ENCODE results near the gene ACSS1.

The ACSS1 gene

DNA sequence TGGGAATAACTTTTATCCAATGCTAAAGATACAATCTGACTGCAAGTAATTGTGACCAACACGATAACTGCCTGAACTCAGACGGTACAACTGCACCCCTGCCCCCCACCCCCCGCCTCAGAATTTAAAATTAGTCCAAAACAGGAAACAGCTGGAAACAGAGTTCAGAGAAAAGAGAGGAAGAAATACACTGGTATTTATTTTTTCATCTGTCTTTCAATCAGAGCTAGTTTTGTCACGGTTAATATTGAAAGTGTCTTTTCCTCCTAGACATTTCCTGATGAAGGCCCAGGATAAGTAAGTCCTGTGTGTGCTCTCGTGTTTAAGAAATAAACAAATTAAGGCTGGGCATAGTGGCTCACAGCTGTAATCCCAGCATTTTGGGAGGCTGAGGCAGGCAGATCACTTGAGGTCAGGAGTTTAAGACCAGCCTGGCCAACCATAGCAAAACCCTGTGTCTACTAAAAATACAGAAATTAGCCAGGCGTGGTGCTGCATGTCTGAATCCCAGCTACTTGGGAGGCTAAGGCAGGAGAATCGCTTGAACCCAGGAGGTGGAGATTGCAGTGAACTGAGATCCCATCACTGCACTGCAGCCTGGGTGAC is 21.5 kb downstream of the ACSS1 start:
- DNase-seq (ENCODE audit: extremely low spot score): no peak
- ChIA-PET POLR2A (no interaction called here), CTCF (no interaction called here)
- TF ChIP-seq, protein P1, sequence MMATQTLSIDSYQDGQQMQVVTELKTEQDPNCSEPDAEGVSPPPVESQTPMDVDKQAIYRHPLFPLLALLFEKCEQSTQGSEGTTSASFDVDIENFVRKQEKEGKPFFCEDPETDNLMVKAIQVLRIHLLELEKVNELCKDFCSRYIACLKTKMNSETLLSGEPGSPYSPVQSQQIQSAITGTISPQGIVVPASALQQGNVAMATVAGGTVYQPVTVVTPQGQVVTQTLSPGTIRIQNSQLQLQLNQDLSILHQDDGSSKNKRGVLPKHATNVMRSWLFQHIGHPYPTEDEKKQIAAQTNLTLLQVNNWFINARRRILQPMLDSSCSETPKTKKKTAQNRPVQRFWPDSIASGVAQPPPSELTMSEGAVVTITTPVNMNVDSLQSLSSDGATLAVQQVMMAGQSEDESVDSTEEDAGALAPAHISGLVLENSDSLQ (IDR thresholded peaks at IDR 0.05): no peak
- TF ChIP-seq HDGF (IDR thresholded peaks at IDR 0.05; ENCODE audit: borderline replicate concordance) (no peak), SUZ12 (IDR thresholded peaks at IDR 0.05) (no peak), ELF4 (IDR thresholded peaks at IDR 0.05) (no peak), CTBP1 (IDR thresholded peaks at IDR 0.05; ENCODE audit: borderline replicate concordance) (no peak), FOXK2 (IDR thresholded peaks at IDR 0.05) (no peak)

DNA sequence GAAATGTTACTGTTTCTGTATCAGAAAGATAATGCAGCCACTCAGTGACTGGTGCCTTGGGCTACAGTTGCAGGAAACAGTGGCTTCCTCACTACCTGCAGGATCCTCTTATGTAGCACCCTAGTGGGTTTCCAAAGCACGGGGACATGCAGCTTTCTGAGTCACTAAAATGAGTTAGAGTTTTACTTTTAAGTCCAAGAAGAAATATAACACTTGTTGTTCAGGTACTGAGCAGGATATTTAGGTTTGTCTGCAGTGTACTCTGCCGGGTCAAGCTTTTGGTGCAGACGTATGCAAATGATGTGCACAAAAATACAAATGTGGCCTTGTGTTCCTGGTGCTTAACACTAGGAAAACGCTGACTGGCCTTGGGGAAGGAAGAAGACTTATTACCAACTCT is 22.0 kb downstream of the ACSS1 start:
- POLR2A ChIA-PET: no interaction called here
- CTCF ChIA-PET: no interaction called here
- TF ChIP-seq CTBP1 (IDR thresholded peaks at IDR 0.05; ENCODE audit: borderline replicate concordance) (no peak), LEF1 (IDR thresholded peaks at IDR 0.05; ENCODE audit: borderline replicate concordance) (no peak), FOXM1 (IDR thresholded peaks at IDR 0.05; ENCODE audit: borderline replicate concordance) (no peak), FOXA1 (IDR thresholded peaks at IDR 0.05) (no peak), ZNF384 (IDR thresholded peaks at IDR 0.05) (no peak), SUZ12 (IDR thresholded peaks at IDR 0.05) (no peak), ARNT (IDR thresholded peaks at IDR 0.05) (no peak), BHLHE40 (IDR thresholded peaks at IDR 0.05; ENCODE audit: borderline replicate concordance) (no peak), SP1 (IDR thresholded peaks at IDR 0.05) (no peak), TARDBP (IDR thresholded peaks at IDR 0.05) (no peak)
- TF ChIP-seq, protein P1 (IDR thresholded peaks at IDR 0.05): no peak
- no peak for DNase-seq (ENCODE audit: extremely low spot score)

DNA sequence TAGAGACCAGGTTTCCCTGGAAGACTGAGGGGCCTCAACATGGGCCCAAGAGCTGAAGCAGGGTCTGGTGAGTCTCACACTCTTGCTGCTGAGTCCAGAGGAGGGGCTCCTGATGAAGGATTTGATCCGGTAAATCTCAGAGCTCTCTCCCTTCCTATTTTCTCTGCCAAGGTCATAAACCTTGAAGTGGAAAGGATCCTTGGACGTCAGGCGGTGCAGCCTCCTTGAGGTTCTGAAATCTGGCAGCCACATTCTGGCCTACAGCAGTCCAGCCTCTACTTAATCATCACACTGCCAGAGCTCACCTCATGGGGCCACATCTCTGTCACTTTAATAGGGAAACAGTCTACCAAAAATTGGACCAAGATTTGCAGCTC is 24.0 kb downstream of the ACSS1 start:
- ChIA-PET CTCF (interaction anchor here (1.9 kb wide), 1 partner anchor 10 kb away, joined by 4 read pairs; no protein-coding TSS in a partner anchor), POLR2A (no interaction called here)
- no peak for TF ChIP-seq TARDBP (IDR thresholded peaks at IDR 0.05)
- TF ChIP-seq SUZ12 (IDR thresholded peaks at IDR 0.05): no peak
- no peak for TF ChIP-seq ELF4 (IDR thresholded peaks at IDR 0.05)
- no peak for TF ChIP-seq L3MBTL2 (conservative IDR thresholded peaks at IDR 0.05)
- TF ChIP-seq FOXK2 (IDR thresholded peaks at IDR 0.05): no peak
- TF ChIP-seq FOXA1 (IDR thresholded peaks at IDR 0.05): no peak
- TF ChIP-seq ZNF384 (IDR thresholded peaks at IDR 0.05): no peak
- TF ChIP-seq FOXM1 (IDR thresholded peaks at IDR 0.05; ENCODE audit: borderline replicate concordance): no peak
- no peak for TF ChIP-seq CTBP1 (IDR thresholded peaks at IDR 0.05; ENCODE audit: borderline replicate concordance)
- TF ChIP-seq SP1 (IDR thresholded peaks at IDR 0.05): no peak

DNA sequence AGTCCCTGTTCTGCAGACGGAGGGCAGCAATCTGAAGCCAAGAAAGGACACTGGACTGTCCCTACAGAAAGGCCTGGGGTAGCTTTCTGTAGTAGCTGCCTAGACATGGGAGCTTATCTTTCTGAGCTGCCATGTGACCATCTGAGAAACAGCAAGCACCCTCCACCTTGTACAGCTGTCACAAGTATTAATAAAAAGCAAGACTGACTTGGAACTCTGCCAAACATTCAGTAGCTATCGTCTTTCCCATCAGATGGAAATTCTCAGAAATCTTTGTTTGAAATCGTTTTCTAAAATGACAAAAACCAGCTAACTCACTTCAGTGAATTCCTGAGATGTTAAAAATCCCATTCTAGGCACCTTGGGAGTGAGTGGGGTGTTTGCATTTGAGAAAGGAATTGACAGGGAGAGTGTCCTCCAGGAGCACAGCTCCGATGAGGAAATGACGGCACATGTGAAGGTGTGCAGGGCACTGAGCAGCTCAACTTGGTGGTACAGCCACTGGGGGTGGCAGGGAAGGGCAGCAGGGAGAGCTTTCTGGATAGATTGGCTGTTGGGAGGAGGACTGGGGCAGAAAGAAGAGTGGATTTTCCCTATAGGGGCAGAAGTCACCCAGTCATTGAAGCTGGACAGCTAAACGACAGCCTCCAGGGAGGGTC is 24.5 kb downstream of the ACSS1 start:
- no peak for DNase-seq (ENCODE audit: extremely low spot score)
- TF ChIP-seq LEF1 (IDR thresholded peaks at IDR 0.05; ENCODE audit: borderline replicate concordance) (no peak), FOXK2 (IDR thresholded peaks at IDR 0.05) (no peak), ARNT (IDR thresholded peaks at IDR 0.05) (no peak), L3MBTL2 (conservative IDR thresholded peaks at IDR 0.05) (no peak), BHLHE40 (IDR thresholded peaks at IDR 0.05; ENCODE audit: borderline replicate concordance) (no peak), NFRKB (IDR thresholded peaks at IDR 0.05) (no peak), CTBP1 (IDR thresholded peaks at IDR 0.05; ENCODE audit: borderline replicate concordance) (no peak), HDGF (IDR thresholded peaks at IDR 0.05; ENCODE audit: borderline replicate concordance) (no peak), SP1 (IDR thresholded peaks at IDR 0.05) (no peak), TARDBP (IDR thresholded peaks at IDR 0.05) (no peak), ZNF384 (IDR thresholded peaks at IDR 0.05) (no peak), ELF4 (IDR thresholded peaks at IDR 0.05) (no peak), FOXA1 (IDR thresholded peaks at IDR 0.05) (no peak), SUZ12 (IDR thresholded peaks at IDR 0.05) (no peak), FOXM1 (IDR thresholded peaks at IDR 0.05; ENCODE audit: borderline replicate concordance) (no peak)
- TF ChIP-seq, protein P1 (IDR thresholded peaks at IDR 0.05): no peak
- ChIA-PET CTCF (interaction anchor here (1.9 kb wide), 1 partner anchor 10 kb away, joined by 4 read pairs; no protein-coding TSS in a partner anchor), POLR2A (no interaction called here)

More for the DNA sequence above, 24.0 kb downstream of the ACSS1 start:
- DNase-seq (ENCODE audit: extremely low spot score): no peak

DNA sequence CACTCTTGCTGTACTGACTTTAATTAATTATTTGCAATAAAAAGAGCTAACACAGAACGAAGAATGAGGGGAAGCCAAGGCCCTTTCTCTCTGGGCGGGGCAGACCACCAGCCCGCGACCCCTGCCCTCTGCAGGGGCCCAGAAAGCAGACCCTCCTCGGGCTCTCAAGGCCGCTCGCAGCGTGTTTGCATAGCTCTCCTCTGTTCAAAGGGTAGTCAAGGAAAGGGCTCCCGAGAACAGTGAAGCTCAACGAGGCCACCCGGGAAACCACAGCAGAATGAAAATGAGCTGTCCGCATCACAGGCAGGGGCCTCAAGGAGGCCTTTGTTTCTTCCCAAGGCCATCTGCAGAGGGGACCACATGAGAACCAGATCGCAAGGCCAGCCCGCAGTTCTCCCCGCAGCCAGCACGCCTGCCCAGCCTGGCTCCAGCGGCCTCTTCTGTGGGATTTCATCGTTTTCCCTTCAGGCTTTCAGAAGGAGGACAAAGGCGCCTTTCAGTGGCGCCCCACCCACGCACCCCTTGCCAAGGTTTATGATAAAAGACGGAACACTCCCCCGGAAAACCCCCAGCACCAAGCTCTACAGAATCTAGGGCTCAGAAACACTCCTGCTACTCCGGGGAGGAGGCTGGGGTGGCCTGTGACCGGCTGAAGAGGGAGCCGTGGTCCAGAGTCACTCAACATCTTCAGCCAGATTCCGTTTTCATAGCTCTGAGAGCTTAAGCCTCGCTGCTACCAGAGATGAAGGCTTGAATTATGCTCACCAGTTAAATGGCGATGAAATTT is 25.3 kb downstream of the ACSS1 start:
- ChIA-PET CTCF (interaction anchor here (1.9 kb wide), 1 partner anchor 9 kb away, joined by 4 read pairs; no protein-coding TSS in a partner anchor), POLR2A (no interaction called here)
- TF ChIP-seq FOXA1 (IDR thresholded peaks at IDR 0.05) (no peak), NFRKB (IDR thresholded peaks at IDR 0.05) (no peak), L3MBTL2 (conservative IDR thresholded peaks at IDR 0.05) (no peak), BHLHE40 (IDR thresholded peaks at IDR 0.05; ENCODE audit: borderline replicate concordance) (no peak), SUZ12 (IDR thresholded peaks at IDR 0.05) (no peak), LEF1 (IDR thresholded peaks at IDR 0.05; ENCODE audit: borderline replicate concordance) (no peak), ARNT (IDR thresholded peaks at IDR 0.05) (no peak), FOXK2 (IDR thresholded peaks at IDR 0.05) (no peak)
- TF ChIP-seq, protein P1 (IDR thresholded peaks at IDR 0.05): no peak
- DNase-seq (ENCODE audit: extremely low spot score): no peak

All from HEK293T (cell line).